ENCODE results near the gene PTPN20.

Gene PTPN20

DNA sequence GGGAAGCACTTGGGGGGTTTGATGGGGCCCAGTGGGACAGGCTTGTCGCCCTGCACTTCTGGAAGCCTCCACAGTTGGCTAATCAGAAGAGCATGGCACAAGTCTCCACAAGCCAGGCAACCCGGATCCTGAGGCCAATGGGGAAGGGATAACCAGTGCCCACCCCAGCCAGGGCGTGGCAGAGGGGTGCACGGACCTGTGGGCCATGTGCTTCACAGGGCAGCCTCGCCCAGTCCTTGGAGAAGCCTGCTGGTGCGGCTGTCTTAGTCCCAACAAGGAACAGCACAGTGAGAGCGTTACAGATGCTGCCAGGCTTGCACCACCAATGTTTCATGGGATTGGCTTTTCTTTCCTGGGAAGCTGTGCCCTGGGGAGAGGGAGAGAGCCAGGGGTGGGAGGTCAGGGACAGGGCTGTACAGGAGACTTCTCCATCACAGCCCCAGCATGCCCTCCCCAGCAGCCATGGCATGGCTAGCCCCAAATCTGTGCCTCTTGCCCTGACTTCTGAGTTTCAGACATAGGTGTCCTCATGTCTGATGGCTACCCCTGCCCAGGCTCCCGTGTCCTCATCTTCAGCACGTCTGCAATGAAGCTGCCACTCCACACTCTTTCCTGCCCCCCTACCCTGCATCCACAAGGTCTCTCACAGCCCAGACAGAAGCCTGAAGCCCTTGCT, 116.0 kb downstream of the PTPN20 start:
- no peaks in the 10 kb centered on the region for H3K9me3 ChIP-seq (ENCODE audit: control insufficient read depth, low read length)
- H3K4me1 ChIP-seq (ENCODE audit: control insufficient read depth, insufficient read depth, low read length) = no peaks in the 10 kb centered on the region
- H3K27me3 ChIP-seq (ENCODE audit: control insufficient read depth, insufficient read depth, low read length, poor library complexity, severe bottlenecking) = no peaks in the 10 kb centered on the region
- no peak overlapping the region for H3K4me3 ChIP-seq (ENCODE audit: insufficient read depth, low read depth, low read length)
- H3K27ac ChIP-seq (ENCODE audit: insufficient read depth, low read depth, low read length, poor library complexity, severe bottlenecking) = no peak overlapping the region
- WGBS, 2 experiments = 88 to 93% methylated on average over 9 of the region's 9 CpGs
- no peaks in the 10 kb centered on the region for H3K36me3 ChIP-seq (ENCODE audit: control insufficient read depth, insufficient read depth, low read length)

DNA sequence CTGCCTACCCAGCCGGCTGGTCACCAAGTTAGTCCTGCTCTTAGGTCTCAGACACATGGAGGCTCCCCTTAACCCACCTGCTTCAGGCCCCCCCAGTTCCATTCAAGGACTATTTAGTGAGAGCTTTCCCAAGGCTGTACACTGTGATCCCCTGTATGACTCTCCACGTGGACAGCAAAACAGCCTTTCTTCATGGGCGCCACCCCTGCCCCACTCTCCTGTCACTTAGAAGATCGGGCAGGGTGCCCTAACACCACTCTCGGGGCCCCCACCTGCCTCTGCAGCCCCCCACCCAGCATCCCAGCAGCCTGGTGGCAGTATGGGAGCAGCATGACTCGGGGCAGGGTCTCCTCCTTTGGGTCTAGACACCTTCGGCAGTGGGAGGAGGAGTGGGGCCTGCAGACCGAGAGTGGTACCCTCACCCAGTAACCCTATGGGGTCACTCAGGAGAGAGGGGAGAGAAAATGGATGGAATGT, 116.6 kb downstream of the PTPN20 start:
- H3K9me3 ChIP-seq (ENCODE audit: control insufficient read depth, low read length) = no peaks in the 10 kb centered on the region
- H3K36me3 ChIP-seq (ENCODE audit: control insufficient read depth, insufficient read depth, low read length) = no peaks in the 10 kb centered on the region
- H3K27me3 ChIP-seq (ENCODE audit: control insufficient read depth, insufficient read depth, low read length, poor library complexity, severe bottlenecking) = no peaks in the 10 kb centered on the region
- no peaks in the 10 kb centered on the region for H3K4me1 ChIP-seq (ENCODE audit: control insufficient read depth, insufficient read depth, low read length)
- H3K4me3 ChIP-seq (ENCODE audit: insufficient read depth, low read depth, low read length) = no peak overlapping the region
- WGBS, 2 experiments = 90 to 92% methylated on average over 8 of the region's 8 CpGs
- no peak overlapping the region for H3K27ac ChIP-seq (ENCODE audit: insufficient read depth, low read depth, low read length, poor library complexity, severe bottlenecking)

DNA sequence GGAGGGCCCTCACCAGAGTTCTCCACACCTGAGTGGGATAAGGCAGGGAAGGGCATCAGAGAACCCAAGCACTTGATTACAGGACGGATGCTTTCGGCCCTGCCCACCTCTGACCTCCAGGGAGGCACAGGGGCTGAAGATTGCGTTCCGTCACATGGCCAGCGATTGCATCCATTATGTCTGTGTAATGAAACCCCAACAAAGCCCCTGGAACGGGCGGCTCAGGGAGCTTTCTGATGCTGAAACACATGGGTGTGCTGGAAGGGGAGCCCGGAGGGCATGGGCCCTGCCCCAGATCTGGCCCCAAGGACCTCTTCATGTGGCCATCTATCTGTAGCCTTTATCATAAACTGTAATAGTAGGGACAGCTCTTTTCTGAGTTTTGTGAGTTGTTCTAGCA, 117.2 kb downstream of the PTPN20 start:
- Histone ChIP-seq H3K27ac (ENCODE audit: insufficient read depth, low read depth, low read length, poor library complexity, severe bottlenecking) (no peak overlapping the region), H3K9me3 (ENCODE audit: control insufficient read depth, low read length) (no peaks in the 10 kb centered on the region), H3K4me1 (ENCODE audit: control insufficient read depth, insufficient read depth, low read length) (no peaks in the 10 kb centered on the region), H3K4me3 (ENCODE audit: insufficient read depth, low read depth, low read length) (no peak overlapping the region), H3K36me3 (ENCODE audit: control insufficient read depth, insufficient read depth, low read length) (no peaks in the 10 kb centered on the region), H3K27me3 (ENCODE audit: control insufficient read depth, insufficient read depth, low read length, poor library complexity, severe bottlenecking) (no peaks in the 10 kb centered on the region)
- WGBS, 2 experiments = 93 to 95% methylated on average over 8 of the region's 8 CpGs

DNA sequence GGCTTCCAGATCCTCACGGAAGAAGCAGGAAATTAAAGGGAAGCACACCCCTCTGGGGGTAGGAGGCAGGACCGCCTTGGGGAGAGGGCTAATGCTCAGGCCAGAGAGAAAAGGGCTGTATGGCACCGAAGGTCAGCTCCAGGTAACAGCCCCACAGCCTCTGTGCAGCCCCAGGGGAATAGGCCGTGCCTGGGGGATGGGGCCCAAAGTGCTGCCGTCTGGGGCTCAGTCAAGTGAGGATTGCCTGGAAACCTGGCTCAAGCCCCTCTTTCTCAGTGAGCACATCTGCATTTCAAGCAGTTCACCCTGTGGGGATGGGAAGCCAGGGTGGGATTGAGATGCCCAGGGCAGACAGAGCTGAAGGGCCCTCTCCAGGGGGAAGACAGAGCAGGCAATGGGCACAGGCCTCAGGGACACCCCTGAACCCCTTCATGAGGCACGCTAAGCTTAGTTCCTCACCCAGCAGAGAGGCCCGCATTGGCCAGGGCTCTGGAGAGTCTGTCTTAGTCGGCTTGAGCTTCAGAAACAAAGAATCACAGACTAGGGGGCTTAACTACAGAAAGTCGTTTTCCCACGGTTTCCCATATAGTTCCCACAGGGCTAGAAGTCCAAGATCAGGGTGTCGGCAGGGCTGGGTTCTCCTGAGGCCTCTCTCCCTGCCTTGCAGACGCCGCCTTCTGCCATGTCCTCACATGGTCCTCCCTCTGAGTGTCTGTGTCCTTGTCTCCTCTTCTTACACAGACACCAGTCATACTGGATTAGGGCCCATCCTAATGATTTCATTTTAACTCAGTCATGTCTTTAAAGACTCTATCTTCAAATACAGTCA, 118.2 kb downstream of the PTPN20 start:
- H3K9me3 ChIP-seq (ENCODE audit: control insufficient read depth, low read length) = no peaks in the 10 kb centered on the region
- no peaks in the 10 kb centered on the region for H3K4me1 ChIP-seq (ENCODE audit: control insufficient read depth, insufficient read depth, low read length)
- no peaks in the 10 kb centered on the region for H3K36me3 ChIP-seq (ENCODE audit: control insufficient read depth, insufficient read depth, low read length)
- no peak overlapping the region for H3K27ac ChIP-seq (ENCODE audit: insufficient read depth, low read depth, low read length, poor library complexity, severe bottlenecking)
- H3K27me3 ChIP-seq (ENCODE audit: control insufficient read depth, insufficient read depth, low read length, poor library complexity, severe bottlenecking) = no peaks in the 10 kb centered on the region
- H3K4me3 ChIP-seq (ENCODE audit: insufficient read depth, low read depth, low read length) = no peak overlapping the region
- 87 to 88% methylated on average over 13 of the region's 13 CpGs for WGBS, 2 experiments

DNA sequence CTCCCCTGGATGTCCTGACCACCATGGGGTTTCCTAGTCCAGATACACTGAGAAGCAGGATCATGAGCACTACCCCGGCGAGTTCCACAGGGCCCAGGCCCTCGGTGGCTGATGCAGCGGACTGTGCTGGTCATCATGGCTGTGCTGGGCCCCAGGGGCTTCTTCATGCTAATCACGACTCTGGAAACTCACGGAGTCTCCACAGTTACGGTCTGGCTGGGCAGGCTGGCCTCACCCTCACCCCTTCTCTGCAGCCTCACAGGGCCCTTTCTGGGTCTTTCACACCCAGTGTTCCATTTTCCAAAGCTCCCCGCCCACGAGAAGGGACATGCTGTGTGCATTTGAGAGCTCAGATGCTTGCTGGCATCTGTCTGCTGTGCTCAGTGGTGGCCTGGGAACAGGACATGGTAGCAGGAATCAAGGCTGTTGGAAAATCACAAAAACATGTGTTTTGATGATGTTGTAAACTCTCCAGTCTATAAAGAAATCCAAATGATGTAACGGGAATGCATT, 119.0 kb downstream of the PTPN20 start:
- no peaks in the 10 kb centered on the region for H3K36me3 ChIP-seq (ENCODE audit: control insufficient read depth, insufficient read depth, low read length)
- no peaks in the 10 kb centered on the region for H3K27me3 ChIP-seq (ENCODE audit: control insufficient read depth, insufficient read depth, low read length, poor library complexity, severe bottlenecking)
- no peaks in the 10 kb centered on the region for H3K9me3 ChIP-seq (ENCODE audit: control insufficient read depth, low read length)
- 90 to 92% methylated on average over 10 of the region's 10 CpGs for WGBS, 2 experiments
- no peak overlapping the region for H3K27ac ChIP-seq (ENCODE audit: insufficient read depth, low read depth, low read length, poor library complexity, severe bottlenecking)
- H3K4me3 ChIP-seq (ENCODE audit: insufficient read depth, low read depth, low read length) = no peak overlapping the region
- no peaks in the 10 kb centered on the region for H3K4me1 ChIP-seq (ENCODE audit: control insufficient read depth, insufficient read depth, low read length)

DNA sequence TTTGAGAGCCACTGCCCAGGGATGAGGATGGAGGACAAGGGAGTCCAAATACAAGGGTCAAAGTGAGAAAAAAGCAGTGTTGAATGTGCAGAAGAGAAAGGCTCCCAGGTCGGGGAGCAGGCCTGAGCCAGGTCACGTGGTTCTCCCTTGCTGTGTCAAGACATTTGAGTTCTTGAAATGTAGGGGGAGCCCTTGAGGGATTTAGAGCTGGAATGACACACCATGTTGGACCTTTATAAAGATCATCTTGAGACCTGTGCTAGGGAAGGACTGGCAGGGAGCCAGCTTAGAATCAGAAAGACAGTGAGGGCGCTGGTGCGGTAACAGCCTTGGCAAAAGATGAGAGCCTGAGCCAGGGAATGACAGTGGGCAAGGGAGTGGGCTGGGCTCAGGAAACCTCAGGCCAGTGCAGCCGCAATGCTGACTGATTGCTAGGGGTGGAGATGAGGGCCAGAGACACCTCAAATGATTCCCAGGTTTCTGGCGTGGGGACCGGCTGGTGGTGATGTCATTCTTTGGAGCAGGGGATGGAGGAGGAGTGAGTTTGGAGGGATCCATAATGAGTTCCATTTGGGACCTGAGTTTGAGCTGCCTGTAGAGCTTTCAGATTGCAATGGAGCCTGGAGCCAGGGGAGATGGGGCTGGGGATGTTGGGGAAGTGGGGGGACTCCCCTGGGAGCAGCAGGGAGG, 120.1 kb downstream of the PTPN20 start:
- Histone ChIP-seq H3K4me1 (ENCODE audit: control insufficient read depth, insufficient read depth, low read length) (no peaks in the 10 kb centered on the region), H3K27ac (ENCODE audit: insufficient read depth, low read depth, low read length, poor library complexity, severe bottlenecking) (no peak overlapping the region), H3K36me3 (ENCODE audit: control insufficient read depth, insufficient read depth, low read length) (no peaks in the 10 kb centered on the region), H3K4me3 (ENCODE audit: insufficient read depth, low read depth, low read length) (no peak overlapping the region), H3K27me3 (ENCODE audit: control insufficient read depth, insufficient read depth, low read length, poor library complexity, severe bottlenecking) (no peaks in the 10 kb centered on the region), H3K9me3 (ENCODE audit: control insufficient read depth, low read length) (no peaks in the 10 kb centered on the region)
- 85 to 87% methylated on average over 7 of the region's 7 CpGs for WGBS, 2 experiments

DNA sequence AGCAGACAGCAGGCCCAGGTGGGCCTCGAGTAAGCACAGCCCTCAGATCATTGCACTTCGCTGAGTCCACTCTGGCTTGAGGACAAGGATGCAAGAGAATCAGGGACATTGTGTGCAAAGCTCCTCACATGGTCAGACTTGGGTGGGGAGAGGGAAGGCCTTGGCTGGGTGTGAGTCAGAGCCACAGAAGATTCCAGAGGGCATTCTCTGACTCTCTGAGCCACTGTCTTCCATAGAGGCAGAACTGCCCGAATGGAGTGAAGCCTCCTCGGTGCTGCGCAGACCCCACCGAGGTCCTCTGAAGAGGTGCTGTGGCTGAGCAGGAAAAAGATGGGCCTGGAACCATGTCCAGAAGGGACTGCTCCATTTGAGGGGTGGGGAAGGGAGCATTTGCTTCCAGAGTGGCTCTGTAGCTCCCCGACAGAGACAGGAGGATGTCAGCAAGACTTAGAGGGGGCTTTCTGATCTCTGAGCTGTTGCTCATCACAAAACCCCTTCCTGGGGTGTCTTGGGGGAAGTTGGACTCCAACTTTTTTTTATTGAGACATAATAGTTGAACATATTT, 120.8 kb downstream of the PTPN20 start:
- Histone ChIP-seq H3K4me3 (ENCODE audit: insufficient read depth, low read depth, low read length) (no peak overlapping the region), H3K27ac (ENCODE audit: insufficient read depth, low read depth, low read length, poor library complexity, severe bottlenecking) (no peak overlapping the region), H3K36me3 (ENCODE audit: control insufficient read depth, insufficient read depth, low read length) (no peaks in the 10 kb centered on the region), H3K27me3 (ENCODE audit: control insufficient read depth, insufficient read depth, low read length, poor library complexity, severe bottlenecking) (no peaks in the 10 kb centered on the region), H3K4me1 (ENCODE audit: control insufficient read depth, insufficient read depth, low read length) (no peaks in the 10 kb centered on the region), H3K9me3 (ENCODE audit: control insufficient read depth, low read length) (no peaks in the 10 kb centered on the region)
- 92 to 97% methylated on average over 7 of the region's 7 CpGs for WGBS, 2 experiments

DNA sequence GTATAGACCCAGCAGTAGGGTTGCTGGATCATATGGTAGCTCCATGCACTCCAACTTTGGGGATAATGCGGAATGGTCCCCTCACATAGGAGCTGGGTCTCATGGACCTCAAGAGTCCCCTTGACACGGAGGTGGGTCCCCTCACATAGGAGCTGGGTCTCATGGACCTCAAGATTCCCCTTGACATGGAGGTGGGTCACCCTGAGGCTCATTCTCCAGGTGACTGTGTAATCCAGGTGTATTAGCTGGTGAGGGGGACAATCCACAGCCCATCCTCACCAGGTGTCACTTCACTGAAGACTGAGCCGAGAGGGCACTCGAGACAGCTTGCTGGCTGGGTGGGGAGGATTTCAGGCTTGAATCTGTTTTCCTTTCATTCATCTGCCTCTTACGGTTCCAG, 121.9 kb downstream of the PTPN20 start:
- H3K4me3 ChIP-seq (ENCODE audit: insufficient read depth, low read depth, low read length) = no peak overlapping the region
- H3K4me1 ChIP-seq (ENCODE audit: control insufficient read depth, insufficient read depth, low read length) = no peaks in the 10 kb centered on the region
- H3K9me3 ChIP-seq (ENCODE audit: control insufficient read depth, low read length) = no peaks in the 10 kb centered on the region
- WGBS, 2 experiments = 93 to 96% methylated on average over 5 of the region's 5 CpGs
- no peaks in the 10 kb centered on the region for H3K27me3 ChIP-seq (ENCODE audit: control insufficient read depth, insufficient read depth, low read length, poor library complexity, severe bottlenecking)
- H3K27ac ChIP-seq (ENCODE audit: insufficient read depth, low read depth, low read length, poor library complexity, severe bottlenecking) = no peak overlapping the region
- no peaks in the 10 kb centered on the region for H3K36me3 ChIP-seq (ENCODE audit: control insufficient read depth, insufficient read depth, low read length)

DNA sequence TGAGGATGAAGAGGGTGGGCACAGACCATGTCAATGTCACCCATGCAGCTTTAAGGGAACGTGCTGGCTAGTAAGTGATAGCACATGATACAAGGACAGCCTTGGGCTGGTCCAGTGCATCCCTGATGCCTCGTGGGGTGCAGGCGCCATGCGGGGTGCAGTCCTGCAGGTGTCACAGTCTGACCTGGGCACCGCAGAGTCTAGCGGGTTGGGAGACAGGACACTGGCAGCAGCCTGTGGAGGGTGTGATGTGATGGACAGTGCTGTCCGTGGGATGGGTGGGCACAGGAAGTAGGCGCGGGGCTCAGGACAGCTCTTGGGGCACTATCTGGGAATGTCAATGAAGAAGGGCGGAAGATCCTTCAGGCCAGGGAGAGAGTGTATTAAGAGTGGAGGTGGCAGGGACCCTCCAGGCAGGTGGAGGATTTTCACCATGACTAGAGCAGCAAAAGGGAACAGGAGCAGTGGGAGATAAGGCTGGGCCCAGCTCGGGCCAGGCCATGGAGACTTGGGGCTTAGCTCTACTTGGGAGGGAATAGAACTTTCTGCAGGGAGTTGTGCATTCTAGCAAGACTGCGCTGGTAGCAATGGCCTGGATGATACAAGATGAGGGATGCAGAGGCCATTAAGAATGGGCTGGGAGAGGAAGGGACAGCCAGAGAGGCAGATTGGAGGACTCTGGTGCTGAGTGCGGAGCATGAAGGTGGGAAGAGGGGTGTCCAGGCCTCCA, 122.5 kb downstream of the PTPN20 start:
- H3K27ac ChIP-seq (ENCODE audit: insufficient read depth, low read depth, low read length, poor library complexity, severe bottlenecking) = no peak overlapping the region
- H3K36me3 ChIP-seq (ENCODE audit: control insufficient read depth, insufficient read depth, low read length) = no peaks in the 10 kb centered on the region
- H3K27me3 ChIP-seq (ENCODE audit: control insufficient read depth, insufficient read depth, low read length, poor library complexity, severe bottlenecking) = no peaks in the 10 kb centered on the region
- no peak overlapping the region for H3K4me3 ChIP-seq (ENCODE audit: insufficient read depth, low read depth, low read length)
- 91 to 92% methylated on average over 13 of the region's 13 CpGs for WGBS, 2 experiments
- H3K9me3 ChIP-seq (ENCODE audit: control insufficient read depth, low read length) = no peaks in the 10 kb centered on the region
- H3K4me1 ChIP-seq (ENCODE audit: control insufficient read depth, insufficient read depth, low read length) = no peaks in the 10 kb centered on the region
